ENCODE data around the gene VMA21.
A peak's percentile ranks its signal among the peaks of the same experiment; 100 is the strongest.

DNA sequence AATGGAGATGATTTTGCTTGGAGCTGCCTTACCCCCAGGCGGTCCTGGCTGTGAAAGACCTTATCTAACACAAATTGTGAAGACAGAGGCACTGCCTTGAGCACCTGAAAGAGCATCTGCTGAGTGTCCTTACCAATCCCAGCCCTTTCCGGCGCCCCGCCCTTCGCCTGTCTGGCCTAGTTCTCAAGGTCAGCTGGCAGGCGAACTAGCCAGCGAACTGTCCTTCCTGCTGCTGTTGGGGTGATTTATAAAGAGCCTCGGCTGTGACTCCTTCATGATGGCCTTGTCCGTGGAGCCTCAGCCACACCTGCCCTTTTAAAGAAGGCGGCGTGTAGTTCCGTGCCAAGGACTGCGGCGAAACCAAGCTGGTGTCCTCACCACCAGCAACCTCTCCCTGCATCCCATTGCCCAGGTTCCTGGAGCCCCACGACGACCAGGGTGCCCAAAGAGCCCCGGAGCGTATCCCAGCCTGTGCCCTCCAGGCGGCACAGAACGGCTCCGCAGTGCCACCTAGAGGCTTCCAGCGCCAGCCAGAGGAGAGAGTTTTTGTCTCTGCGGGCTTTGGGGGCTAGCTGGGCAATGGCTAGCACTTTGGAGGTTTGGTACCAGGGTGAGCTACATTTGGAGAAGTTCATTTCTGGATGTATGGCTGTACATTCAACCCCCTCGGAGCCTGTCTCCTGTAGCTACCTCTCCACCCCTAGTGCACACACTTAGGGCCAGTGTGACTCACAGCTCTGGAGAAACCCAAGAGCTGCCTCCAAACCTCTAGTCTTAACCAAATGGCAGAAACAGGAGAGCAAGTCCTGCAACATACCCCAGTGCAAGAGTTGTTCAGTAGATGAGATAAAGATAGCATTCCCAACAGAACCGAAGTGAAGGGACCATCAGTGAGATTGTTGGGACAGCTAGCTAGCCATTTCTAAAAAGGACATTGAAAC, 36.8 kb upstream of the VMA21 start:
- no peak for TF ChIP-seq POLR2AphosphoS5 (IDR thresholded peaks at IDR 0.05)
- TF ChIP-seq, protein P1, sequence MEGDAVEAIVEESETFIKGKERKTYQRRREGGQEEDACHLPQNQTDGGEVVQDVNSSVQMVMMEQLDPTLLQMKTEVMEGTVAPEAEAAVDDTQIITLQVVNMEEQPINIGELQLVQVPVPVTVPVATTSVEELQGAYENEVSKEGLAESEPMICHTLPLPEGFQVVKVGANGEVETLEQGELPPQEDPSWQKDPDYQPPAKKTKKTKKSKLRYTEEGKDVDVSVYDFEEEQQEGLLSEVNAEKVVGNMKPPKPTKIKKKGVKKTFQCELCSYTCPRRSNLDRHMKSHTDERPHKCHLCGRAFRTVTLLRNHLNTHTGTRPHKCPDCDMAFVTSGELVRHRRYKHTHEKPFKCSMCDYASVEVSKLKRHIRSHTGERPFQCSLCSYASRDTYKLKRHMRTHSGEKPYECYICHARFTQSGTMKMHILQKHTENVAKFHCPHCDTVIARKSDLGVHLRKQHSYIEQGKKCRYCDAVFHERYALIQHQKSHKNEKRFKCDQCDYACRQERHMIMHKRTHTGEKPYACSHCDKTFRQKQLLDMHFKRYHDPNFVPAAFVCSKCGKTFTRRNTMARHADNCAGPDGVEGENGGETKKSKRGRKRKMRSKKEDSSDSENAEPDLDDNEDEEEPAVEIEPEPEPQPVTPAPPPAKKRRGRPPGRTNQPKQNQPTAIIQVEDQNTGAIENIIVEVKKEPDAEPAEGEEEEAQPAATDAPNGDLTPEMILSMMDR (IDR thresholded peaks at IDR 0.05 in 8 of 11, conservative IDR thresholded peaks at IDR 0.05 in 3 of 11): peak in 8 of 11 experiments; percentile 17 to 56 (median 50)
- TF ChIP-seq POLR2A (IDR thresholded peaks at IDR 0.05): no peak
